Measurements from ENCODE around the gene ACSM4. TPM values are rescaled to one million over a fixed set of nuclear protein-coding genes. Genes with fewer than 3 reads are reported as not detected.

Gene ACSM4
- total and polyA plus RNA-seq, 8 donors: 0.15 TPM; not detected in 7

- TF ChIP-seq, protein P1, sequence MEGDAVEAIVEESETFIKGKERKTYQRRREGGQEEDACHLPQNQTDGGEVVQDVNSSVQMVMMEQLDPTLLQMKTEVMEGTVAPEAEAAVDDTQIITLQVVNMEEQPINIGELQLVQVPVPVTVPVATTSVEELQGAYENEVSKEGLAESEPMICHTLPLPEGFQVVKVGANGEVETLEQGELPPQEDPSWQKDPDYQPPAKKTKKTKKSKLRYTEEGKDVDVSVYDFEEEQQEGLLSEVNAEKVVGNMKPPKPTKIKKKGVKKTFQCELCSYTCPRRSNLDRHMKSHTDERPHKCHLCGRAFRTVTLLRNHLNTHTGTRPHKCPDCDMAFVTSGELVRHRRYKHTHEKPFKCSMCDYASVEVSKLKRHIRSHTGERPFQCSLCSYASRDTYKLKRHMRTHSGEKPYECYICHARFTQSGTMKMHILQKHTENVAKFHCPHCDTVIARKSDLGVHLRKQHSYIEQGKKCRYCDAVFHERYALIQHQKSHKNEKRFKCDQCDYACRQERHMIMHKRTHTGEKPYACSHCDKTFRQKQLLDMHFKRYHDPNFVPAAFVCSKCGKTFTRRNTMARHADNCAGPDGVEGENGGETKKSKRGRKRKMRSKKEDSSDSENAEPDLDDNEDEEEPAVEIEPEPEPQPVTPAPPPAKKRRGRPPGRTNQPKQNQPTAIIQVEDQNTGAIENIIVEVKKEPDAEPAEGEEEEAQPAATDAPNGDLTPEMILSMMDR (IDR thresholded peaks at IDR 0.05): no peak
- H3K36me3 ChIP-seq: no peaks in the 10 kb centered on the region
- H3K4me3 ChIP-seq: no peak overlapping the region
- no peak for ATAC-seq
- peaks cover 0 to 4% of the 10 kb centered on the region in 2 donors for H3K9me3 ChIP-seq
- DNase-seq: no peak
- no peaks in the 10 kb centered on the region for H3K4me1 ChIP-seq
- H3K27me3 ChIP-seq: peaks cover 0 to 11% of the 10 kb centered on the region in 2 donors
- intact Hi-C loops (cut with DNase I): no loop called here
- H3K27ac ChIP-seq: no peak overlapping the region
Observed at GRCh38 chr12:7361265-7361664, 57.4 kb downstream of the ACSM4 start.

DNA sequence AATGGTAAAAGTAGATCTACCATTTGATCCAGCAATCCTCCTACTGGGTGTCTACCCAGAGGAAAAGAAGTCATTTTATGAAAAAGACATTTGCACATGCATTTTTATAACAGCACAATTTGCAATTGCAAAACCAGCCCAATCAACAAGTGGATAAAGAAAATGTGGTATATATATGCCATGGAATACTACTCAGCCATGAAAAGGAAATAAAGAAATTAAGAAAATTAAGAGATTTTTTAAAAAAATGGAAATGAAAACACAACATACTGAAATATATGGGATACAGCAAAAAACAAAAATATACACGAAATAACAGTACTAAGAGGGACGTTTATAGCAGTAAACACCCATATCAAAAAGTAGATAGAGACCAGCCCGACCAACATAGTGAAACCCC, 58.9 kb downstream of the ACSM4 start:
- intact Hi-C loops (cut with DNase I): no loop called here
- peaks cover 0 to 3% of the 10 kb centered on the region in 2 donors for H3K27me3 ChIP-seq

DNA sequence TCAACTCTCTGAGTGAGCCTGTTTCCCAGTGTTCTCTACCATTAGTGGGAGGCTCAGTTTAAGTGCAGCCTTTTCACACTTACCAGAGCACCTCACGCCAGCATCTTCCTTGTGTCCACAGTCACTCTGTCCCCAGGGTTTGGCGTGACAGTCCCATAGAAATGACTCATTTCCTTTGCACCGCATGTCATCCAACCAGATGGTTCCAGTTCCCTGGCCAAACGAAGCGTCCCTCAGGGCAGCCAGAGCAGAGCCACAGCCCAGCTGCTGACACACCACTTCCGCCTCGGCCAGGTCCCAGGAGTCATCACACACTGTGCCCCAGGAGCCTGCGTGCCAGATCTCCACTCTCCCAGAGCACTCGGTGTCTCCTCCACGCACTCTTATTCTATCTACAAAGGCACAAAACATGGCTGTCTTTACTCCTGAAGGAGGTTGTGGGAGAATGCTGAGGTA, 65.4 kb downstream of the ACSM4 start:
- intact Hi-C loops (cut with DNase I): no loop called here
- Histone ChIP-seq H3K36me3 (no peaks in the 10 kb centered on the region), H3K9me3 (no peaks in the 10 kb centered on the region), H3K27me3 (peaks cover 0 to 3% of the 10 kb centered on the region in 2 donors), H3K4me1 (no peaks in the 10 kb centered on the region), H3K27ac (no peak overlapping the region), H3K4me3 (no peak overlapping the region)
- TF ChIP-seq, protein P1 (IDR thresholded peaks at IDR 0.05): no peak
- DNase-seq (no peak), ATAC-seq (no peak)

More for the DNA sequence above, 58.9 kb downstream of the ACSM4 start:
- Histone ChIP-seq H3K27ac (no peak overlapping the region), H3K9me3 (peaks cover 0 to 4% of the 10 kb centered on the region in 2 donors), H3K36me3 (no peaks in the 10 kb centered on the region), H3K4me1 (no peaks in the 10 kb centered on the region), H3K4me3 (no peak overlapping the region)
- TF ChIP-seq, protein P1 (IDR thresholded peaks at IDR 0.05): no peak
- DNase-seq: no peak
- ATAC-seq: no peak

DNA sequence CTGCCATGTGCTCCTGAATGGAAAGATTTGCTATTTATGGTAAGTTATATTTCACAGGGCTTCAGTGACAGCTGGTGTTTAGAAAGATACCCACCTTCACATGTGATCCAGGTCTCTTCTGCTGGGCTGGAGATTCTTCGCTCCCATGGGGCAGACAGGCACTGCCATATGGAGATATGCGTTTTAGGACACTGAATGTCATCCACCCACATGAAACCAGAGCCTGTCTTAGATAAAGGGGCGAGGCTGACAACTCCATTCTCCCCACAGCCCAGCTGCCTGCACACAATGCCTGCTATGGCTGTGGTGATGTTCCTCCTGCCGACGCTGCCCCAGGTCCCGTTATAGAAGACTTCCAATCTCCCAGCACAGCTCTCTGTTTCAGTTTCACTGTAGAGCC, 69.4 kb downstream of the ACSM4 start:
- TF ChIP-seq, protein P1 (IDR thresholded peaks at IDR 0.05): no peak
- no peak overlapping the region for H3K4me3 ChIP-seq
- DNase-seq (peak in 1 of 4 donors; percentile 20), ATAC-seq (no peak)
- no peaks in the 10 kb centered on the region for H3K4me1 ChIP-seq
- no peaks in the 10 kb centered on the region for H3K9me3 ChIP-seq
- peaks cover 0 to 3% of the 10 kb centered on the region in 2 donors for H3K27me3 ChIP-seq
- H3K36me3 ChIP-seq: no peaks in the 10 kb centered on the region
- H3K27ac ChIP-seq: no peak overlapping the region
- intact Hi-C loops (cut with DNase I): no loop called here

DNA sequence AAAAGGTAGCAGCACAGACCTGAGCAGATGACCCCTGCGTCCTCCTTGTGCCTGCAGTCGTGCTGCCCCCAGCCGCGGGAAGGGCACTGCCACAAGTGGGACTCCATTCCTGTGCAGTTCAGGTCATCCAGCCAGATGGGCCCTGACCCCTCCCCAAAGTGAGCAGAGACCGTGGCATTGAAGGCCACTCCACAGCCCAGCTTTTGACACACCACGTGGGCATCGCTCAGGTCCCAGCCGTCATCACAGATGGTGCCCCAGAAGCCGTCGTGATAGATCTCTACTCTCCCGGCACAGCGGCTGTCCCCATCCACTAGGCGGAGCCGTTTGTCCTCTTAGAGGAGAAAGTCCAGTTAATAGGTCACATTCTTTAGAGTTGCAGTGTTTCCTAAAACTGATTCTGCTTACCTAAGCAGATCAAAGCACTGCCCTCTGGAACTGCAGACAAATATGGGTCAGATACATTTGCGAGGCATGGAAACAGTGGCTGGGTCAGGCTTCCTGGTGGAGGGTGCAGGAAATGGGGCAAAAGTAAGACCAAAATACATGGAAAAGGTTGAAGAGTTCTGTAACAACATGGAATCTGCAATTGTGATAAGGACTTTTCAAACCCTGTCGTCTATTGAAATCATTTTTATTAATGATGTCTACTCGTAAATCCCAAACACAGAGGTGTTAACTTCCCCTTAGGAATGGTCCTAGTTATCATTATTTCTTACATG, 70.7 kb downstream of the ACSM4 start:
- Histone ChIP-seq H3K27ac (no peak overlapping the region), H3K9me3 (no peaks in the 10 kb centered on the region), H3K4me3 (no peak overlapping the region), H3K36me3 (no peaks in the 10 kb centered on the region), H3K4me1 (no peaks in the 10 kb centered on the region), H3K27me3 (peaks cover 0 to 3% of the 10 kb centered on the region in 2 donors)
- DNase-seq (peak in 3 of 4 donors; percentile 17 to 78 (median 34)), ATAC-seq (peak; percentile 59)
- TF ChIP-seq, protein P1 (IDR thresholded peaks at IDR 0.05): peak in 1 of 2 donors; percentile 26
- intact Hi-C loops (cut with DNase I): no loop called here
